Fibroblast of peridontal ligament (primary cell): ENCODE measurements around the gene OR52N1.

Source experiments
- DNase-seq: peaks from one replicate; pipeline ENCODE4 v3.0.0-alpha.2; 2010; ENCODE audit errors: extremely low read depth

The OR52N1 gene

DNA sequence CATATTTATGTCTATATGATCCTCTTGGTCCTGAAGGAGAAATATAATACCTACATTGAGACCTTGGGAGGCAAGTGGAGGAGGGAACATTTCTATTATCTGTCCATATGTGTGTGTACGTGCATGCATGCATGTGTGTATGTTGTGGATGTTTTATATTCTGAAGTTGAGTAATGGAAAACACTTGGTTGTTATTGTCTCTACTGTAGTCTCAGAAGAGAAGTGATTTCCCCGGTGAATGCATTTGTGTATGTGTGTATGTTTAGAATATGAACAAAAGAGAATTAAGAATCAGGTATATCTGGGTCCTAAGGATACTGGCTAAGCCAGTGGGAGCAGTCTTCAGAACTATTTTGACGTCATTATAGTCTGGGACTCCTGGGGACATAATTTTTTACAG is at the start of gene OR52N1:
OR52N1 (minus strand) TSS at position 101 of the 400 bp plus-strand sequence. CDS start 2,449 bp downstream, outside the sequence.
- DNase-seq, result no peak

DNA sequence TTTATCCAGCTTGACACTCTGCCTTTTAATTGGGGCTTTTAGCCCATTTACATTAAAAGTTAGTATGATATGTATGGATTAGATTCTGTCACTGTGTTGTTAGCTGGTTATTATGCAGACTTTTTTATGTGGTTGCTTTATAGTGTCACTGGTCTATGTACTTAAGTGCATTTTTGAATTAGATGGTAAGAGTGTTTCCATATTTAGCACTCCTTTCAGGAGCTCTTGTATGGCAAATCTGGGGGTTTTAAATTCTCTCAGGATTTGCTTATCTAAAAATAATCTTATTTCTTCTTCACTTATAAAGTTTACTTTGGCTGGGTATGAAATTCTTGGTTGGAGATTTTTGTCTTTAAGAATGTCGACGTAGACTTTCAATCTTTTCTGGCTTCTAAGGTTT is 46.6 kb upstream of the OR52N1 start:
- DNase-seq, result no peak

DNA sequence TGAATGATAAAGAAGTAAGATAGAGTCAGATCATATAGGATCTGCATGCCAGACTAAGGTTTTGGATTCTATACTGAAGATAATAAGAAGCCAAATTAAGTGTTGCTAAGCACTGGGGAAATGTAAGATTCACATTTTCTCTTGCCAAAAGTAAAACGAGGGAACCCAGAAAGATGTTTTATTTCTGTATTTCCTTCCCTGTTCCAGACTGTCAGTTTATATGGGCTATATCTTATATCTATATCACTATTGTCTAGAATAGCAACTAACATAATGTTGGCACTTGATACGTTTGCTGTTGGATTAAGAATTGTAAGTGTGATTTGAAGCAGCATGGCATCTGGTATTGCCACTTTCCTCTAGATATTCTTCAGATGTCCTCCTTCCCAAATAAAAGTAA is 42.4 kb upstream of the OR52N1 start:
- DNase-seq, result no peak

DNA sequence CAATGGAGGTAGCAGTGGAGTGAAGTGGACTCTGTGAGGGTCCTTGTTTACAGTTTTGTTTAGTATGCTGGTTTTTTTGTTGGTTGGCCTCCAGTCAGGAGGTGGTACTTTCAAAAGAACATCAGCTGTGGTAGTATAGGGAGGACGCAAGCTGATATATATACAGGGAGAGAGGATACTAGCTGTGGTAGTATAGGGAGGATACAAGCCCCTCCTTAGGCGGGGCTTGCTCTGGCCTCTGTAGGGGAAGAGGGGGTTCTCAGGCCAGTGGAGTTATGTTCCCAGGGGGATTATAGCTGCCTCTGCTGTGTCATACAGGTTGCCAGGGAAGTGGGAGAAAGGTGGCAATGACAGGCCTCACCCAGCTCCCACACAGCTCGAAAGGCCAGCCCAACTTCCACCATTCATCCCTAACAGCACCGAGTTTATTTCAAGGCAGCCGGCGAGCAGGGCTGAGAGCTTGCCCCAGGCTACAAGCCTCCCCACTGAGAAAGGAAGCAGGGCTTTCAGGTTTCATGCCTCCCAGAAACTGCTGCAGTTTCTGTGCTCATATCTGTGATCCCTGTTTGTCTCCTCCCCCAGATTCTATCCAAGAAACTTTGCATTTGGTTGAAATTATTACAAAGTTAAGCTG is 40.2 kb upstream of the OR52N1 start:
- no peak for DNase-seq

DNA sequence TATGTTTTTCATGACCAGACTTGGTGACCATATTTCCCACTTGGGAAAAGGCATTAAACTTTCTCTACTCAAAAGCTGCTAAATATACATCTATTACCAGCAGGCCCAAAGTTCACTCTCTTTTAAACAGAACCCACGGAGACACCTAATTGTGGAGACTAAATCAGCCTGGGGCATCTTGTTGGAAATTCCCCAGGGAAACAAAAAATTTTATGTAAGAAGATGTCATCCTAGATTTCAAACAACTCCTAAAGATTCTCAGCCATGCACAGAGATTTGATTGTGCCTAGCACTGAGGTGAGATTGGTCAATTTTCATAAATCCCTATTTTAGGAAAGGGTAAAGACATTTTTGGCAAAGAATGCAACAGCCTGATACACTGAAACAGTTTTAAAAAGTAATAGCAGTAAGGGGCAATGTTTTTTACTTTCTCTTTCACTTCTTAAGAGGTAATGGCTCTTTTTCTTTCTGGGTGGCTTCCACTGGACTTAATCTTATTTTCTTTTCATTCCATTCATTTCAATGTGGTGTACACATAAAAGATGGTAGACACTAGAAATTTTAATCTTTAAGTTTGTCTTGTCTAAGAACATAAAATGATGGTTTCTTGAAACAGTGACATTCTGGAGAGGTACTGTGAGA is 27.3 kb upstream of the OR52N1 start:
- DNase-seq, result peak; percentile 7

DNA sequence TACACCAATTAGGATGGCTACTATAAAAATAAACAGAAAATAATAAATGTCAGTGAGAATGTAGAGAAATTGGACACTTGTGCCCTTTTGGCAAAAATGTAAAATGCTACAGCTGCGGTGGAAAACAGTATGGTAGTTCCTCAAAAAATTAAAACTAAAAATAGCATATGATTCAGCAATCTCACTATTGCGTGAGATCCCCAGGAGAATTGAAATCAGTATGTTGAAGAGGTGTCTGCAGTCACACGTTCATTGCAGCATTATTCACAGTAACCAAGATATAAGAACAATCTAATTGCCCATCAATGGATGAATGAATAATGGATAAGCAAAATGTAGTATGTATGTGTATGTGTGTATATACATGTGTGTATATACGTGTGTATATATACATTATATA is 24.5 kb upstream of the OR52N1 start:
- DNase-seq, result no peak

DNA sequence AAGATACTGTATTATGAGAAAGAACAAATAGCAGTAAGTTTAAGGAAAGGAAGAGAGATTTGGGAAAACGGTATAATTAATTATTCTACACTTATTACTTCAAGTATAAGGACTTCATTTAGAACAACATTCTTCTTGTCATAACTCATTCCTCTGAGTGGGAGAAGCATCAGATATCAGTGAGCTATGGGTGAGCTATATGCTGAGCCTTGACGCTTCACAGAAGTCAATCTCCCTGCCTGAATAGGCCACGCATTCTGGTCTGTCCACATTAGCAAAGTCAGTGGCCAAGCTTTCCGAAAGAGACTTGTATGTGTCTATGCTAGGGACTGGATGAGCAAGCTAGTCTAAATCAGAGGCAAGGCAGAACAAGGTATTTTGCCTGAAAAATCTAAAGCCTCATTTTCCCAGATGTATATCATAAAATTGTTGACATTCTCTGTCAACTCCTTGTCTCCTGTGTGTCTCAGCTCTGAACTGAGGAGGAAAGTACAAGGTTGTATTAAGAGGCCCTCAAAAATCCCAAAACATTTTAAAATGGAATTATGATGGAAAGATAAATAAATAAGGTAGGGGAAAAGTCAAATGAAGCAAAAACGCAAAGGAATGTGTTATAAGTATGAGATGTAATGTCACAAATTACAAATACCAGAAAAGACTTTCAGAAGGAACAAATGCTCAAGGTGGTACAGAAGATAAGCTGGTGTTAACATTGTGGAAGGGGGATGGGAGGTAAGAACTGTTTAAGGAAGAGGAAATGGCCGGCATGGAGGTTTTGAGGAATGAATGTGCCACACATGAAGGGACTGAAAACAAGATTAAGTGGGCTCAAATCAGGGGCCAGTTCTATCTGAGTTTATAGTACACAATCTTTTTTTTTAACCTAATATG is 19.1 kb upstream of the OR52N1 start:
- no peak for DNase-seq

DNA sequence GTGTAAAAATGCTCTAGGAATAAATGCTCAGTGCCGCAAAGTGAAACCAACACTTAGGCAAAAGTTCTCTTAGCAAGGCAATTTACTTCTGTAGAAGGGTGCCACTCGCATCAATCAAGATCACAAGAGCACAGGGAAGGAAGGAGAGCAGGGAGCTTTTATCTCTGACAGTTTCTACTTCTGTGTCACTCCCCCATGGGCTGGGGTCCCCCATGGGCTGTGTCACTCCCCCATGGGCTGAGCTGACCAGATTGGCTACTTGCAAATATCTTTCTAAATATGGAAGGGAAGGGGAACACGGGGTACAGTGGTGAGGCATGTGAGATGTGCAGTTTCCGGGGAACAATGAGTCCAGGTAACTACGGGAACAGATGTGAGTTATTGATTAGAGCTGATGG is 18.1 kb upstream of the OR52N1 start:
- peak; percentile 20 for DNase-seq

DNA sequence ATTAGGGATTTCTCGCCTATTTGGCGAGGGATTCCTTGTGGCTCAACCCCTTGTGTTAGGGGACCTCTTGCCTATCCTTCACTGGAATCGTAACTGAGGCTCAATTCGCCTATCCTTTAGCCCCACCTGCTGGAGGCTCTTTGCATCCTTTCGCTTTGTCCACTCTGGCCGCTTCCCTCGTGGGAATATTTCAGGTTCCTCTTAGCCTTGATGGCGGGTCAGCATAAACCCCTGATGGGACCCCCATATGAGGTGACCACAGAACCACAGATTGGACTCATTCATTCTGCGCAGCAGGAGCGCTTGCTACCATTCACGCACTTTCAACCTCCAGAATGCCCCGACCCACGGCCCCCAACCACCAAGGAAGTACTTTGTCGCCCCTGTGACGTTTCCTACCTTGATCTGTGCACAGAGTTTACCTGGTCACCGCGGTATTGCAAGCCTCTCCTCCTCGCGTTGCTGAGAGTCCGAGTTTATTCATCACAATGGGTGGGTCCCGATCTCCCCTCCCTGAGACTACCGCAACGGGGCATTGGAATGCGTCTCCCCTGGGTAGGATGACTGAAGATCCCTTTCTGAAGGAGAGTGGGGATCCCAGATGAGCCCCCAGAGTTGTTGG is 17.5 kb upstream of the OR52N1 start, which contains the start of gene OR52N2:
OR52N2 (plus strand) TSS at position 425 of the 622 bp plus-strand sequence. CDS start 11,412 bp downstream, outside the sequence.
- peak; percentile 83 for DNase-seq

DNA sequence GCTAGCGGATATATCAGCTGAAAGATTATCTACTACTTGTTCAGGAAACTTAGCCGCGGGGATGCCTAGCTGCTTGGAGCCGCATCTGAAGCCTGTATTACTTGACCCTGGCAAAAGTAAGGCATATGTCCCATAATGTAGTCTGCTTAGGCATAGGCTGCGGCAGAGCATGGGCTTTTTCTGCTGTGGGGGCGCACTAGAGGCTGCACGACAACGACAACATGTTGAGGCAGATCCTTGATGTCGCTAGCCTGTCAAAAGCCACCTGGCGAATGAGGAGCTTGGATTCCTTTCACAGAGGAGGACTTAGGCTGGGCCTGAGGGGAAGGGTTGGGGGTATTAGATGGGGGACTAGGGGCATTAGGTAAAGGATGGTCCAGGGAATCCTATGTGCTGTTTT is 16.5 kb upstream of the OR52N1 start:
- no peak for DNase-seq

DNA sequence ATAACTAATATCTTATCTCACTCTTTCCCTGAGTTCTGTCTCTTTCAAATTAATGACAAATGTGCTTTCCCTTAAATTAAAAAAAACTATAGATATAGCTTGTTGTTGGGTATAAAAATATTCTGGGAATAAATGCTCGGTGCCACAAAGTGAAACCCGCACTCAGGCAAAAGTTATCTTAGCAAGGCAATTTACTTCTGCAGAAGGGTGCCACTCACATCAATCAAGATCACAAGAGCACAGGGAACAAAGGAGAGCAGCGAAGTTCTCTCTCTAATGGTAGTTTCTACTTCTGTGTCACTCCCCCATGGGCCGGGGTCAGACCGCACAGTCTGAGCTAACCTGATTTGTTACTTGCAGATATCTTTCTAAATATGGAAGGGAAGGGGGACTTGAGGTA is 12.9 kb upstream of the OR52N1 start:
- no peak for DNase-seq

DNA sequence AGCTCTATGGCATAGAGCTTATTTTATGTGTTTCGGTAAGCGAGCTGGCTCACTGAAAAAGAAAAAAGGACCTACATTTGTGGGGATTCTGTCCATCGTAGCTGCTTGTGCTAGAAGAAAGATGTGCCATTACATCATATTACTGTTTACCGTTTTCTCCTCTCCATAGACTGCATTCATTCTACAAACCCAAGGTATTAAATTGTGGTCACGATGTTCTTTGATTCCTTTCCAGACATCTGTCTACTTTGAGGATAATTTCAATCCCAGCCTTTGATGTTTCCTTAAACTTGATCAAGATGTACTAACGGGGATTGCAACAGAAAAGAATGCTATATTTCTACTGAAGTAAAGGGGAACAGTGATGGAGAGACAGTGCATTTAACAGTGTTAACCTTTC is 5.5 kb upstream of the OR52N1 start:
- DNase-seq, result no peak

DNA sequence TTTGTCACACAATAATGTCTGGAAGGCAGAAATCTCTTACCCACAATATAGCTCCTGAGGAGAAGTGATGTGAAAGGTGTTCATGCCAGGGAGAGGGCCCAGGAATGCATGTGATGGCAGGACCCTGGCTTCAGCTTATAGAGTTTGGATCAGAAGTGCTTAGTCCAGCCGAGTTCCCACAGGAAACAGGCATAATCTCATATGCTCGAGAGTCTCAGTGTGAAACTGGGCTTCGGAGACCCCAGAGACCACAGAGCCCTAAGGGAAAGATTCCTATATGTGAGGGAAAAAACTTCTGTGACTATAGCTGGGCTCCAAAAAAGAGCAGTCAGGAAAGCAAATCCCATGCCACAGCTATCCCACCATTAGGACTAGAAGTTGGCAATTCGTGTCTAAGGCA is 7.8 kb downstream of the OR52N1 start, which contains the start of gene OR52N5:
OR52N5 (minus strand) TSS at position 101 of the 400 bp plus-strand sequence. CDS start 4,721 bp downstream, outside the sequence.
- DNase-seq, result no peak

DNA sequence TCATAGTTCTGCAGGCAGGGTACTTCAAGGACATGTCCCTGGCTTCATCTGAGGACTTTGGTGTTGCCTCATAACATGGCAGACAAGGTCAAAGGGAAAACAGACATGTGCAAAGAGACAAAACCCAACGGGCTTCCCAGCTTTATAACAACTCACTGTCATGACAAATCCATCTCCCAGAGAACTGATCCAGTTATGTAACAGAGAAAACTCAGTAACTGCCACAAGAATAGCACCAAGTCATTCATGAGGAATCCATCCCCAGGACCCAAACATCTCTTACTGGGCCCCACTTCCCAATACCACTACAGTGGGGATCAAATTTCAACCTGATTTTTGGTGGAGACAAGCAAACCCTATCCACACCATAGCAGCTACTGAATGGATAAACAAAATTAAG is 24.0 kb downstream of the OR52N1 start:
- no peak for DNase-seq

DNA sequence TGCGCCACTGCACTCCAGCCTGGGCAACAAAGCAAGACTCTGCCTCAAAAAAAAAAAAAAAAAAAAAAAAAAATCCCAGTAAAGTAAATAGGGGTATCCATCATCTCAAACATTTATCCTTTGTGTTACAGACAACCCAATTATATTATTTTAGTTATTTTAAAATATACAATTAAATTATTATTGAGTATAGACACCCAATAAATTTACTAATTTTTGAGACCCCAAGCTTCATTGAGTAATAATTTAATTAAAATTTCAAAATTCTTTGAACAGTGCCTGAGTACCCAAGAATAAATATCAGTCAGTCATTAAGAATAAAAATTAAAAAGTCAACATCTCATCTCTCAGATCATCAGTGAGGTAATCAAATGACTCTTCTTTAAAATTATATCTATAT is 37.1 kb downstream of the OR52N1 start, which contains the start of gene OR52N4:
OR52N4 (plus strand) TSS at position 301 of the 400 bp plus-strand sequence. CDS start 498 bp downstream, outside the sequence.
- no peak for DNase-seq

DNA sequence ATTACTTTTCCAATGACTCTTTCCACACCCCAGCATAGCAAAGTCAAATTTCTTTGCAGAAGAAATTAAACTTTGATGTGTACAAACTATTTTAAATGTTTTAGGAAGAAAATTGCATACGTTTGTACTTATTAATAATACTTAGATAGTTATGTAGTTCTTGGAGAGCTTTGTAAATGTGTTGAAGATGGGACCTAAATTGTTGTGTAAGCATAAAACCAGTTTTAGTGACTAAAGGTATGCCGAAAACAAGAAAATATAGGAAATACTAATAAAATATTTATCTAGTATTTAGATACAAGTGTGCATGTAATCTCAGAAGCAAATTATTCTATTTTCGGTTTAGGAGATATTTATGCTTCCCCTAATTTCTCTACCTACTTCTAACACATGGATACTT is 41.2 kb downstream of the OR52N1 start:
- DNase-seq, result no peak

DNA sequence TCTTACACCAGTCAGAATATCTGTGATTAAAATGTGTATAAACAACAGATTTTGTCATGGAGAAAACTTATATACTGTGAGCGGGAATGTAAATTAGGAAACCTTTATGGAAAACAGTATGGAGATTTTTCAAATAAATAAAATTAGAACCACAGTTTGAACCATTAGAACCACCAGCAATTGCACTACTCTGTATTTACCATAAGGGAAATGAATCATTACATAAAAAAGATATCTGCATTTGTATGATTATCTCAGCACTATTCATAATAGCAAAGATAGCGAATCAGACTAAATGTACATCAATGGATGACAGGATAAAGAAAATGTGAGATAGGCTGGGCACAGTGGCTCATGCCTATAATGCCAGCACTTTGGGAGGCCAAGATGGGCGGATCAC is 44.5 kb downstream of the OR52N1 start:
- no peak for DNase-seq

DNA sequence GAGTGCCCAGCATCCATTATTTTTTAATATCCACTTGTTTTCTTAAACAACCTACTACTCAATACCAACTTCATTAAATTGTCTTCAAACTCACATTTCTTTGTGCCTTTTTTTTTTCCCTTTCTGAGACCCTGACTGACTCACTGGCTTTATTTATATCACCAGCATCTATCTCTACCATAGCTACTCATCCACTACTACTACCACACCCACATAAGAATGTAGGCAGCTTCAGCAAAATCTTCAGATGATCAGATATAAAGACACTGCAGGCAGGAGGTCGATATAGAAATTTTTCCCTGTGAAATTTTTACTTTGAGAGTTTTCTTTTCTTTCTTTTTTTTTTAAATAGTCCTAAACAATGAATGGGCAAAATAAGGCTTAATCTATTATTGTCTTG is 52.6 kb downstream of the OR52N1 start:
- no peak for DNase-seq

DNA sequence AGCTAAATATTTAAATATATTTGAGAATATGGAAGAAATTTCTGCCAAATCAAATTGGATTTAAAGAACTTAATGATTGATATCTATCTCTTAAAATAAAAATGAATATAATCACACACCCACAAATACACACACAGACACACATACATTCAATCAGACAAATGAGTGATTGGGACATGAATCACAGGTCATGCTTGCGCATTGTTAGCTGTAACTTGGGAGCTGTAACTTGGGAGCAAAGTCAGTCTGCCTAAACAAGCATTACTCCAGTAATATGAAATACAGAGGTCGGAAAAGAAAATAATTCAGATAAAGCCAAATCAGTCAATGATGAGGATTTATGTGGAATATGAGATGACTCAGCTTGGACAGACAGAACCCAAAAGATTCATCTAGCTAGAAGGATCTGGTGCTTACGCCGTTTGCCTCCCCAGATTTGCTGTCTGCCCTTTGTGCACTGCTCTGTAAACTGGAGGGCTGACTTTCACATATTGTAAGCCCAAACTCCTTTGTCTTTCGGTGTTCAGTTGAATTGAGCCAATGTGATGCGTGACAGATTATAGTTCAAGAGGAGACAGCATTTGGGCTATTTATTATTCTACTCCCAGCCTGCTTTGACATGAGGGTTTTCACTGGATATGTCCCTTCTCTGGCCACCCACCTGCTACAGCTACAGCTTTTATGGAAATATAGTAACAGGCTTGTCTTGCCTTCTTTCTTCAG is 53.2 kb downstream of the OR52N1 start:
- no peak for DNase-seq

DNA sequence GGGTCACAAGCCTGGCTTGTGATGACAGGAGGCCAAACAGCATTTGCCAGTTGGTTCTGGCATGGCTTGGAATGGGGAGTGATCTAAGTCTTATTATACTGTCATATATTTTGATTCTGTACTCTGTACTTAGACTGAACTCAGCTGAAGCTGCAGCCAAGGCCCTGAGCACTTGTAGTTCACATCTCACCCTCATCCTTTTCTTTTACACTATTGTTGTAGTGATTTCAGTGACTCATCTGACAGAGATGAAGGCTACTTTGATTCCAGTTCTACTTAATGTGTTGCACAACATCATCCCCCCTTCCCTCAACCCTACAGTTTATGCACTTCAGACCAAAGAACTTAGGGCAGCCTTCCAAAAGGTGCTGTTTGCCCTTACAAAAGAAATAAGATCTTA is 54.0 kb downstream of the OR52N1 start:
- DNase-seq, result peak; percentile 66
